Sigmoid colon (tissue), 7 donors: Measurements from ENCODE around the gene ETF1. TPM values are rescaled to one million over a fixed set of nuclear protein-coding genes. Genes with fewer than 3 reads are reported as not detected.
A peak's percentile ranks its signal among the peaks of the same experiment; 100 is the strongest.

Experiments
- DNase-seq: peaks from one replicate; pipeline ENCODE4 v3.0.0-alpha.2; 2019
- H3K27ac ChIP-seq, 4 donors: fragments of 200-600 bp; sonication (generic); one replicate each; pipeline ENCODE4 v1.5.1; 2016 to 2019; ENCODE audit warnings: mild to moderate bottlenecking in 1 of 4
- H3K27me3 ChIP-seq, 3 donors: fragments of 200-600 bp; sonication (generic); one replicate each; pipeline ENCODE4 v1.5.1; 2019; ENCODE audit warnings: mild to moderate bottlenecking in 1 of 3
- H3K36me3 ChIP-seq, 4 donors: fragments of 200-600 bp; sonication (generic); one replicate each; pipeline ENCODE4 v1.5.1; 2016 to 2019
- H3K4me1 ChIP-seq, 4 donors: fragments of 200-600 bp; sonication (generic); one replicate each; pipeline ENCODE4 v1.5.1; 2017 to 2019
- H3K4me3 ChIP-seq, 4 donors: fragments of 200-600 bp; sonication (generic); one replicate each; pipeline ENCODE4 v1.5.1; 2017 to 2019; ENCODE audit warnings: mild to moderate bottlenecking in 2 of 4, moderate library complexity in 1 of 4
- H3K9me3 ChIP-seq, 4 donors: fragments of 200-600 bp in 3 of 4; sonication (generic) in 3 of 4; one replicate each; pipeline versions ENCODE4 v1.5.1 to v1.6.1; 2013 to 2019
- EP300 ChIP-seq, 4 donors: sonication (generic); formaldehyde crosslinking; IDR thresholded peaks; one replicate each; pipeline ENCODE4 v1.6.1; 2017; ENCODE audit warnings: antibody characterized with exemption in 4 of 4
- POLR2A ChIP-seq, 2 donors: fragments of 450-650 bp; IDR thresholded peaks; one replicate each; pipeline ENCODE4 v1.6.1; 2016; ENCODE audit warnings: antibody characterized with exemption in 2 of 2, mild to moderate bottlenecking in 2 of 2, moderate library complexity in 2 of 2
- POLR2AphosphoS5 ChIP-seq, 4 donors: sonication (generic); formaldehyde crosslinking; IDR thresholded peaks; one replicate each; pipeline ENCODE4 v1.6.1; 2017; ENCODE audit warnings: antibody characterized with exemption in 4 of 4
- WGBS, 2 donors: extraction: QIAGEN DNeasy Blood & Tissue Kit; methylation state at CpG; one replicate each; pipeline ENCODE4 v1.1.7; 2013; 5-methylcytosine and 5-hydroxymethylcytosine counted together
- intact Hi-C: fragments of 100-400 bp; cut with DNase I; formaldehyde crosslinking; loops from one replicate; pipeline ENCODE4 v1.15.1; 2023
- polyA plus RNA-seq, 3 donors: library from polyadenylated mRNA; stranded (reverse); fragments of 200-250 nt; gene quantifications; one replicate each; pipeline ENCODE4 v1.2.3, GENCODE V29; 2013
- total RNA-seq, 4 donors: library from RNA; depleted of rRNA; stranded (reverse); fragments of >200 nt; gene quantifications; one replicate each; pipeline ENCODE4 v1.1.0, GENCODE V29; 2016
- TF ChIP-seq, protein P1 (sequence below), 4 experiments: fragments of 450-650 bp in 3 of 4; fragments of 200-600 bp in 1 of 4; IDR thresholded peaks; one replicate each; pipeline ENCODE4 v1.5.1; 2016 to 2019; ENCODE audit warnings: antibody characterized with exemption in 4 of 4, mild to moderate bottlenecking in 3 of 4, moderate library complexity in 2 of 4
- donor health status: healthy with polysubstance abuse.
- donor health status: Bipolar disorder and iron deficiency.
- donor health status: healthy.

ETF1 gene
- total RNA-seq: 100 to 1,000 TPM in 2 of 4 donors, 10 to 100 TPM in 2; 67.0 to 117 (median 106) TPM
- 10 to 100 TPM; 49.9 to 62.0 (median 58.4) TPM for polyA plus RNA-seq

GRCh38 chr5:138542956-138543729, at the start of gene ETF1:
TSS of gene ETF1 (minus strand) at chr5:138543236. CDS start at chr5:138542918, 318 bp downstream.
- peak; percentile 100 for DNase-seq
- Histone ChIP-seq H3K36me3 (no peaks in the 10 kb centered on the region), H3K4me3 (peak within 1 kb of the TSS; percentile 85 to 99 (median 96)), H3K27me3 (no peaks in the 10 kb centered on the region), H3K27ac (peak within 1 kb of the TSS; percentile 95 to 100 (median 96)), H3K4me1 (peaks cover 0 to 77% (median 70%) of the 10 kb centered on the region in 4 donors), H3K9me3 (no peaks in the 10 kb centered on the region)
- whole genome bisulfite sequencing, 2 donors: 0% methylated on average over 70 of the region's 70 CpGs
- intact Hi-C loops: loop anchor here (2.0 kb wide), 2 partner anchors 32 to 78 kb away; partner anchors contain the start of genes EGR1 and HSPA9
- TF ChIP-seq POLR2AphosphoS5 (IDR thresholded peaks at IDR 0.05): peak; percentile 100
- TF ChIP-seq POLR2A (IDR thresholded peaks at IDR 0.05): peak; percentile 99 to 100
- TF ChIP-seq, protein P1, sequence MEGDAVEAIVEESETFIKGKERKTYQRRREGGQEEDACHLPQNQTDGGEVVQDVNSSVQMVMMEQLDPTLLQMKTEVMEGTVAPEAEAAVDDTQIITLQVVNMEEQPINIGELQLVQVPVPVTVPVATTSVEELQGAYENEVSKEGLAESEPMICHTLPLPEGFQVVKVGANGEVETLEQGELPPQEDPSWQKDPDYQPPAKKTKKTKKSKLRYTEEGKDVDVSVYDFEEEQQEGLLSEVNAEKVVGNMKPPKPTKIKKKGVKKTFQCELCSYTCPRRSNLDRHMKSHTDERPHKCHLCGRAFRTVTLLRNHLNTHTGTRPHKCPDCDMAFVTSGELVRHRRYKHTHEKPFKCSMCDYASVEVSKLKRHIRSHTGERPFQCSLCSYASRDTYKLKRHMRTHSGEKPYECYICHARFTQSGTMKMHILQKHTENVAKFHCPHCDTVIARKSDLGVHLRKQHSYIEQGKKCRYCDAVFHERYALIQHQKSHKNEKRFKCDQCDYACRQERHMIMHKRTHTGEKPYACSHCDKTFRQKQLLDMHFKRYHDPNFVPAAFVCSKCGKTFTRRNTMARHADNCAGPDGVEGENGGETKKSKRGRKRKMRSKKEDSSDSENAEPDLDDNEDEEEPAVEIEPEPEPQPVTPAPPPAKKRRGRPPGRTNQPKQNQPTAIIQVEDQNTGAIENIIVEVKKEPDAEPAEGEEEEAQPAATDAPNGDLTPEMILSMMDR (IDR thresholded peaks at IDR 0.05): no peak
- TF ChIP-seq EP300 (IDR thresholded peaks at IDR 0.05): peak in 2 of 4 donors; percentile 49 to 83

- intact Hi-C loops: no loop called here
- no peaks in the 10 kb centered on the region for H3K27me3 ChIP-seq
- WGBS, 2 donors: 62 to 88% methylated on average over 2 of the region's 2 CpGs
These were observed 45.2 kb upstream of the ETF1 start for GRCh38 chr5:138588013-138588788.

DNA sequence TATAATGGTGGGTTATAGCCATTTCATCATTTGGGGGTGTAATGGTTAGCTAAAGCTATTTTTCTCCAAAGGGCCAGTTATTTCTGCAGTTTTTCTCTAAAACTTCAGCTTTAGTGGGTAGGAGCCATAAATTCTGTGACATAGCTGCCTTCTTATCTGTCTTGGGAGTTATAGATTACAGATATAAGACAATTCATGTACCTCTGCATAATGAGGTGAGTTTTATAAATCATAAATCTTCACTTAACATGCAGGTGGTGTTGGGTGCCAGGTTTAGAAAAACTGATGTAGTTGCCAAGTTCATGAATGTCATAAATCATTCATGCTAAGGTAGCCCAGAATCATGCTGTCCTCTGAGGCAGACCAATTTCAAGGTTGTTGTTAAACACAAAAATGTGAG, 42.1 kb upstream of the ETF1 start:
- Histone ChIP-seq H3K4me1 (no peaks in the 10 kb centered on the region), H3K9me3 (no peaks in the 10 kb centered on the region), H3K27ac (no peak overlapping the region), H3K27me3 (no peaks in the 10 kb centered on the region), H3K36me3 (no peaks in the 10 kb centered on the region), H3K4me3 (no peak overlapping the region)
- TF ChIP-seq POLR2AphosphoS5 (IDR thresholded peaks at IDR 0.05) (no peak), EP300 (IDR thresholded peaks at IDR 0.05) (no peak), POLR2A (IDR thresholded peaks at IDR 0.05) (no peak)
- TF ChIP-seq, protein P1 (IDR thresholded peaks at IDR 0.05): no peak
- intact Hi-C loops: no loop called here
- DNase-seq: no peak

More at GRCh38 chr5:138588013-138588788, 45.2 kb upstream of the ETF1 start:
- no peaks in the 10 kb centered on the region for H3K36me3 ChIP-seq
- TF ChIP-seq EP300 (IDR thresholded peaks at IDR 0.05): no peak
- no peaks in the 10 kb centered on the region for H3K9me3 ChIP-seq
- no peaks in the 10 kb centered on the region for H3K4me1 ChIP-seq
- no peak overlapping the region for H3K4me3 ChIP-seq
- no peak for DNase-seq
- H3K27ac ChIP-seq: no peak overlapping the region

DNA sequence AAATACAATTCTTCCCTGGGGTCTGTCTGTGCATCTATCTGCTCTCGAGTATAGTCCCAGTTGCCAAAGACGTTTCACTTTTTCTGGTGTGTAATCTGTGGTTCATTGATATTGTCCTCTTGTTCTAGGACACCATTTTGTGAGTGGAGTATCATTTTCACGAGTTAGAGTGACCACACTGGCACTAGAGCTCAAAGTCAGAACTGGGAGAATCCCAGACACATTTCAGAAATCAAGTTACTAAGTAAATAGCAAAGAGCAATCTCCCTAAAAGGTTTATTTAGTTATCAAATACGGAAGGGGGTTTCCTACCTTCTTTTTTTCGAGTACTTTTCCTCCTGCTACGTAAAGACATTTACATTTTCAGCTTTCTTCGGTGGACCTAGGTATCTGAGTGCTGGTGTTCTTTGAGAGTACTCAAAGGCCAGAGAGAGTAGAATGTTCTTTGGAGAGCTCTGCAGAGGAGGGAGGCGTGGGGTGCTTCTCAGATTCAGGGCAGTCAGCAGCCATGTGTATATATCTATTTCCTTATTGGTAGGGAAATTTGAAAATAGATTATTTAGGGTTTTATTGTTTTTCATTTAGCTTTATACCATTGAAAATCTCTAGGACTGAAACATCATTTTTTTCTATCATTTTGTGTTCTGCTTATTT, 41.1 kb upstream of the ETF1 start:
- no peak for DNase-seq
- no peak overlapping the region for H3K4me3 ChIP-seq
- intact Hi-C loops: no loop called here
- no peak for TF ChIP-seq POLR2AphosphoS5 (IDR thresholded peaks at IDR 0.05)
- TF ChIP-seq, protein P1 (IDR thresholded peaks at IDR 0.05): no peak
- peaks cover 0 to 3% (median 0%) of the 10 kb centered on the region in 4 donors for H3K4me1 ChIP-seq
- no peaks in the 10 kb centered on the region for H3K36me3 ChIP-seq
- no peaks in the 10 kb centered on the region for H3K9me3 ChIP-seq
- WGBS, 2 donors: 32 to 70% methylated on average over 8 of the region's 8 CpGs
- no peak overlapping the region for H3K27ac ChIP-seq
- H3K27me3 ChIP-seq: no peaks in the 10 kb centered on the region

- DNase-seq: no peak
These were observed 39.9 kb upstream of the ETF1 start for GRCh38 chr5:138582959-138583358.

More at GRCh38 chr5:138582959-138583358, 39.9 kb upstream of the ETF1 start:
- Histone ChIP-seq H3K4me1 (peaks cover 0 to 3% (median 0%) of the 10 kb centered on the region in 4 donors), H3K9me3 (no peaks in the 10 kb centered on the region), H3K27ac (no peak overlapping the region), H3K4me3 (no peak overlapping the region), H3K27me3 (no peaks in the 10 kb centered on the region), H3K36me3 (no peaks in the 10 kb centered on the region)
- no peak for TF ChIP-seq POLR2A (IDR thresholded peaks at IDR 0.05)
- TF ChIP-seq, protein P1 (IDR thresholded peaks at IDR 0.05): no peak
- no peak for TF ChIP-seq EP300 (IDR thresholded peaks at IDR 0.05)
- intact Hi-C loops: no loop called here
- 91 to 94% methylated on average over 3 of the region's 3 CpGs for WGBS, 2 donors
